Activated T-cell treated with anti-CD3 and anti-CD28 coated beads for 1 hour (primary cell): Measurements from ENCODE around the gene SGCE.

Source experiments
- DNase-seq: peaks from one replicate; pipeline ENCODE4 v3.0.0-alpha.2; 2020; ENCODE audit warnings: low read depth

The SGCE gene

DNA sequence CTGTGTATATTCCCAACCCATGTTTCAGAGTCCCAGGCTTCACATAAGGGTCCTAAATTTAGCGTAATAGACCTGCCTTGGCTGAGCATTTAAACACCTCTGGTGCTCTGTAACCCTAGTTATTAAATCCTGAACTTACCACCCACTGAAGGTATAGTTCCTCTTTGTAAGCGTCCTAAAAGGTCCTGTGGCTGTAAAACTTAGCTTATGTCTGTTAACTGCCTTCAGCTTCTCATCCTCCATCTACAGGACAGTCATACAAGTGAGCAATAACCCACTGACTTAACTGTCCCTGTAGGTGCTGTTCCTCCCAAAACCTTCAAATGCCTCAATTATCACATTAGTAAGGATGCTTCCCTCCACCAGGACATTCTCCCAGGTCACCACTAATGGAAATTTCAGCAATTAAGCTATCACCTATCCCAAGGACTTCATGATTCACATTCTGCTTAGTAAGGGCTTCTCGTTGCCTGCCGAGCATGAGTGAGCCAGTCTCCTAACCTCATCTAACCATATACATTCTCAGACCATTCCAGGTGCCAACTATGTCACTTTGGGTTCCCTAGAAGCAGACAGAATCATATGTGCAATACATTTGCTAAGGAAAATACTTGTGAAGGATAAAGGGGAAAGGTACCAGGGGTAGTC is 90.6 kb downstream of the SGCE start:
- no peak for DNase-seq

GRCh38 chr7:94562525-94562924 is 93.4 kb downstream of the SGCE start:
- DNase-seq: no peak

DNA sequence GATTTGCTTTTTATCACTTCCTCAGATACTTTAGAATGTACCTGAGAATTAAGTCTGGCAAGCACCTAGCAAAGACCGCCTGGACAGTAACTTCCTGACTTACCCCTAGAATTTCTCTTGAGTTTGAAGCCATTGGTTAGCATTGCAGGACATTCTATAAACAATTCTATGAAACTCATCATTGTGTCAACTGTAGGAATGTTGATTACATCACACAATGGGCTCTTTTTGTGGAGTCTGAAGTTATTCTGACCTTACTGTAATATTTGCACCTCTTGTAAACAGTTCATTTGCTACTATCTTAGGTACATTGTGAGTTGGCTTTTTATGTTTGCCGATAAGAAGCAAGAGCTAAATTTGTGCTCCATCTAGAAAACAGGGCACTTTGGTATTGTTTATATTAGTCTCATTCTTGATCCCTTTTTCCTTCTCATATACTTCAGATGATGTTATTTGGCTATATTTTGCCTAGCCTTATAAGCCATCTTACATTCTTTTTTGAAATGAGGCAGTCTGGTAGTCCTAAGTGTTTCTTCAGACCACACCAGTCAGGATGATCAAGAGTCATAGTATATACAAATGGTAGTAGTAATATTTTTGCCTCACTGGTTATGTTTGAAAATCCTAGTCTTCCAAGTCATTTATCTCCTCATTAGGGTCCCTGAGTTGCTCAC is 94.0 kb downstream of the SGCE start:
- DNase-seq: no peak

DNA sequence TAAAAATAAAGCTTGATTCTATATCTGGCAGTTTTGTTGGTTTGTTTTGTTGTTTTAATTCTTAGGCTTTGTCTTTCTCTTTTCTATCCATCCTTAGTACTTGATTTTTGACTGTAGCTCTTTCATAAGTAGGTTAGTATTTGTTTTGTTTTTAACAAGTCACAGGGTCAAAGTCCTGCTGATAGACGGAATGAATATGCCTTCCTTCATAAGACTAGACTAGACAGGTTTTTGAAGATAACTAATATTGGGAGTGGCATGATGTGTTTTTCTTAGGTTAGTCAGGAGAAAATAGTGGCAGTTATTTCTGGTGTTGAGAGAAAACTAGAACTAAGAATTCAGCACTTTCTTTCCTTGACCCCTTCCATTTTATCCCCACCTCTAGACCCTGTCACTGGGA is 96.0 kb downstream of the SGCE start:
- DNase-seq: no peak

GRCh38 chr7:94557215-94557614 is 98.7 kb downstream of the SGCE start:
- DNase-seq: no peak

- DNase-seq: no peak
These were observed 99.9 kb downstream of the SGCE start for GRCh38 chr7:94556028-94556427.

DNA sequence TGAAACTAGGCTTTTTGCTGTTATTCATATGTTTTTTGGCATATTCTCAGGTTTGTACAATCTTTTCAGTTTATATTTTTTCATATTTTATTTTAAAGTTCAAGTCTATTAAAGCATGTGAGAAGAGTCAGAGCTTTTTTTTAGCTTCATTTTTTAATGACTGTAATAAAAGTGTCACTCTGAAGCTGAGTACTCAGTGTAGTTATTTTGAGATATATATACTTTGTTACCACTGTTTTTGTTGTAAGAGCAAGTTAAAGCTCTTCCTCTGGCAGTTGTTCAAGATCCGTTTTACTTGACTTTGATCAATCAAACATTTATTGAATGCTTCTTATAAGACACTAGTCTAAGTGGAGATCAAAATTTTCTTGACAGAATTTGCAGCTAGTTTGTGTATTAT is 108.8 kb downstream of the SGCE start:
- DNase-seq: no peak

DNA sequence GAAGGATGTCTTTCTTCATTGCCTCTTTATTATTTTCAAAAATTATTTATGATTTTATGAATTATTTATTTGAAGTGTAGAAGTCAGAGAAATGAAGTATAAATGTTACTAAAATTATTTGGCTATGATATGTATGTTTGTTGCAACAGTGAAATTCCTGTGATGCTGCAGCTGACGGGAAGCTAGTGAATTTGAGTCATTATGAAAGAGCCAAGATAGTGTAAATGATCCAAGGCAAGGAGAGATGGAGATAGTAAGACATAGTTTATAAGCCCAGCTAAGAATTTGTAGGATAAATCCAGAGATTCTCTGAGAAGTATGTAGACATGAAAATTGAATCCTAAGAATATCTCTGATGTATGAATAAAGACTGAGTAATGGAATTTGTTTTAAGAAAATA is 115.5 kb downstream of the SGCE start:
- no peak for DNase-seq
